ENCODE measurements around the gene EXOC4.

EXOC4 gene

DNA sequence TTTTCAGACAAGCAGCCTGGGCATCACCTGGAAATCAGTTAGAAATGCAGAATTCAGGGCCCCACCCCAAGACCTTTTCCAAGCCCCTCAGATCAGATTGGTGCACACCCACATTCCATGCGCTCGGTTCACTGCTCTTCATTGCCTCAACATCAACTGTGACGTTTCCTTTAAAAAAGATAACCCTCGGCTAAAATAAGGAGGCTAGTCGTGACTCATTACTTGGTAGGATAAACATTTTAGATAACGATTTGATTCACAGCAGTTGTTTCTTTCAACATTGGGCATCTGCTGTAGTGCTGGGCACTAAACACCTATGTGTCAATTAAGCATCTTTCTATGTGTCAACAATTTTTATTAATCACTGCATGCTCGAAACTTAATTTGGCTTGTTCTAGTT, 683.2 kb downstream of the EXOC4 start:
- H3K79me2 ChIP-seq (ENCODE audit: control insufficient read depth, low read length): no peaks in the 10 kb centered on the region
- no peaks in the 10 kb centered on the region for H3K4me1 ChIP-seq (ENCODE audit: control insufficient read depth, low read length)
- H3K4me2 ChIP-seq (ENCODE audit: low read length): no peak overlapping the region
- no peak overlapping the region for H3K27ac ChIP-seq (ENCODE audit: low read depth, low read length)
- no peaks in the 10 kb centered on the region for H3K9me2 ChIP-seq (replicated peaks; ENCODE audit: control insufficient read depth, low read length)
- no peaks in the 10 kb centered on the region for H3K27me3 ChIP-seq (ENCODE audit: control insufficient read depth, low read length)
- no peaks in the 10 kb centered on the region for H3K9me3 ChIP-seq (ENCODE audit: control insufficient read depth, insufficient read depth, low read length)
- no peaks in the 10 kb centered on the region for H3K36me3 ChIP-seq (ENCODE audit: control insufficient read depth, low read length)
- no peaks in the 10 kb centered on the region for H4K20me1 ChIP-seq (ENCODE audit: control insufficient read depth, insufficient read depth, low read depth, low read length)
- no peaks in the 10 kb centered on the region for H3F3A ChIP-seq (ENCODE audit: control insufficient read depth, insufficient read depth)
- no peak for TF ChIP-seq EZH2phosphoT487 (IDR thresholded peaks at IDR 0.05; ENCODE audit: borderline replicate concordance, low read length)
- TF ChIP-seq, protein P1, sequence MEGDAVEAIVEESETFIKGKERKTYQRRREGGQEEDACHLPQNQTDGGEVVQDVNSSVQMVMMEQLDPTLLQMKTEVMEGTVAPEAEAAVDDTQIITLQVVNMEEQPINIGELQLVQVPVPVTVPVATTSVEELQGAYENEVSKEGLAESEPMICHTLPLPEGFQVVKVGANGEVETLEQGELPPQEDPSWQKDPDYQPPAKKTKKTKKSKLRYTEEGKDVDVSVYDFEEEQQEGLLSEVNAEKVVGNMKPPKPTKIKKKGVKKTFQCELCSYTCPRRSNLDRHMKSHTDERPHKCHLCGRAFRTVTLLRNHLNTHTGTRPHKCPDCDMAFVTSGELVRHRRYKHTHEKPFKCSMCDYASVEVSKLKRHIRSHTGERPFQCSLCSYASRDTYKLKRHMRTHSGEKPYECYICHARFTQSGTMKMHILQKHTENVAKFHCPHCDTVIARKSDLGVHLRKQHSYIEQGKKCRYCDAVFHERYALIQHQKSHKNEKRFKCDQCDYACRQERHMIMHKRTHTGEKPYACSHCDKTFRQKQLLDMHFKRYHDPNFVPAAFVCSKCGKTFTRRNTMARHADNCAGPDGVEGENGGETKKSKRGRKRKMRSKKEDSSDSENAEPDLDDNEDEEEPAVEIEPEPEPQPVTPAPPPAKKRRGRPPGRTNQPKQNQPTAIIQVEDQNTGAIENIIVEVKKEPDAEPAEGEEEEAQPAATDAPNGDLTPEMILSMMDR (IDR thresholded peaks at IDR 0.05; ENCODE audit: low read depth, low read length, poor library complexity, severe bottlenecking): no peak
- H3K4me3 ChIP-seq (ENCODE audit: low read length): no peak overlapping the region

DNA sequence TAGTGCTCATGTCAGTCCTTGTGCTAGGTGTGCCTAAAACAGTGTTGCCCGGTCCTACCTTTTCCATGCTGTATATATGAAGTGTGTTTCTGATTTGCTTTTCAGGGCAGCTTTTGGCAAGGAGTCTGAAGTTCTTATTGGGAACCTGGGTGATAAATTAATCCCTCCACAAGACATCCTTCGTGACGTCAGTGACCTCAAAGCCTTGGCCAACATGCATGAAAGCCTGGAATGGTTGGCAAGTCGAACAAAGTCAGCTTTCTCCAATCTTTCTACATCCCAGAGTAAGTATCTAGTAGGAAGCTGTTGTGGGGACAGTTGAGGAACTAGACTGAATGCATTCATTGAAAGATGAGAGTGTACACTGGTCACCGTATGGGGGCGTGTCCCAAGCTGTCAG, 684.9 kb downstream of the EXOC4 start:
- Histone ChIP-seq H3F3A (ENCODE audit: control insufficient read depth, insufficient read depth) (no peaks in the 10 kb centered on the region), H3K27me3 (ENCODE audit: control insufficient read depth, low read length) (no peaks in the 10 kb centered on the region), H3K79me2 (ENCODE audit: control insufficient read depth, low read length) (no peaks in the 10 kb centered on the region), H3K36me3 (ENCODE audit: control insufficient read depth, low read length) (no peaks in the 10 kb centered on the region), H3K27ac (ENCODE audit: low read depth, low read length) (no peak overlapping the region), H3K9me3 (ENCODE audit: control insufficient read depth, insufficient read depth, low read length) (no peaks in the 10 kb centered on the region), H4K20me1 (ENCODE audit: control insufficient read depth, insufficient read depth, low read depth, low read length) (no peaks in the 10 kb centered on the region), H3K4me1 (ENCODE audit: control insufficient read depth, low read length) (no peaks in the 10 kb centered on the region), H3K9me2 (replicated peaks; ENCODE audit: control insufficient read depth, low read length) (no peaks in the 10 kb centered on the region), H3K4me3 (ENCODE audit: low read length) (no peak overlapping the region), H3K4me2 (ENCODE audit: low read length) (no peak overlapping the region)
- TF ChIP-seq, protein P1 (IDR thresholded peaks at IDR 0.05; ENCODE audit: low read depth, low read length, poor library complexity, severe bottlenecking): no peak
- TF ChIP-seq EZH2phosphoT487 (IDR thresholded peaks at IDR 0.05; ENCODE audit: borderline replicate concordance, low read length): no peak

DNA sequence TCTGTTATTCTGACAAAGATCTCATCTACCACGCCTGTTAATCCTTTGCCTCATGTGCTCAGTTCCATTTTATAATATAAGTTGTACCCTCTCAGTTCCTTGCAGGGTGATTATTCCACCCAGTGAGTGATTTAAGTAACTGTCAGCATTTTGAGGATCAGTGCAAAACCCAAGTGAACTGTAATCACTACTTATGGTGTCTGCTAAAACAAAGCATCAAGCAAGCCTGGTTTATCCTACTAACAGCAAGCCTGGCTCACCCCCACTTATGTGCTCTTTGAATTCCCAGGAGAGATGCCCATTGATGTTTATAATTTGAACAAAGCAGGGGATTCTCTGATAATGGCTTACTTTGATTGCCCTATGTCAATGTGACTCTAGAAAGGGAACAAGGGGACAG, 687.5 kb downstream of the EXOC4 start:
- Histone ChIP-seq H3F3A (ENCODE audit: control insufficient read depth, insufficient read depth) (no peaks in the 10 kb centered on the region), H3K4me3 (ENCODE audit: low read length) (no peak overlapping the region), H3K27ac (ENCODE audit: low read depth, low read length) (no peak overlapping the region), H3K9me3 (ENCODE audit: control insufficient read depth, insufficient read depth, low read length) (no peaks in the 10 kb centered on the region), H4K20me1 (ENCODE audit: control insufficient read depth, insufficient read depth, low read depth, low read length) (no peaks in the 10 kb centered on the region), H3K36me3 (ENCODE audit: control insufficient read depth, low read length) (no peaks in the 10 kb centered on the region), H3K4me1 (ENCODE audit: control insufficient read depth, low read length) (no peaks in the 10 kb centered on the region), H3K27me3 (ENCODE audit: control insufficient read depth, low read length) (no peaks in the 10 kb centered on the region), H3K9me2 (replicated peaks; ENCODE audit: control insufficient read depth, low read length) (no peaks in the 10 kb centered on the region), H3K79me2 (ENCODE audit: control insufficient read depth, low read length) (no peaks in the 10 kb centered on the region), H3K4me2 (ENCODE audit: low read length) (no peak overlapping the region)
- no peak for TF ChIP-seq EZH2phosphoT487 (IDR thresholded peaks at IDR 0.05; ENCODE audit: borderline replicate concordance, low read length)
- TF ChIP-seq, protein P1 (IDR thresholded peaks at IDR 0.05; ENCODE audit: low read depth, low read length, poor library complexity, severe bottlenecking): no peak

DNA sequence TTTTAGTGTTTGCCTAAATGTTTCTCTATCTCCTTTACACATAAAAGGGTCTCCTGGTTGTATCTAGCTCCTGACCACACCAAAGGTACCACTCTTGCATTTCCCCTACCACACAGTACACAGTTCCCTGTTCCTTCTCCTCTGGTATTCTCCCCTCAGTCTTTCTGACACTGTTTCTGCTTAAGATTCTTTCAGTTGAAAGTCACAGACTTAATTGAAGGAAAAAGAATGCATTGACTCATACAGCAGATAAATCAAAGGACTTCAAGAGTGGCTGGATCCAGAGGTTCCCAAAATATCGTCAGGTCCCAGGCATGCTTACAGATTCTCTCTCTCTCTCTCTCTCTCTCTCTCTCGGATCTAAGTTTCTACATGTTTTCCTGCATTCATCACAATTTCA, 688.6 kb downstream of the EXOC4 start:
- no peaks in the 10 kb centered on the region for H4K20me1 ChIP-seq (ENCODE audit: control insufficient read depth, insufficient read depth, low read depth, low read length)
- no peak overlapping the region for H3K4me3 ChIP-seq (ENCODE audit: low read length)
- H3K27ac ChIP-seq (ENCODE audit: low read depth, low read length): no peak overlapping the region
- H3K36me3 ChIP-seq (ENCODE audit: control insufficient read depth, low read length): no peaks in the 10 kb centered on the region
- H3K4me2 ChIP-seq (ENCODE audit: low read length): no peak overlapping the region
- H3K4me1 ChIP-seq (ENCODE audit: control insufficient read depth, low read length): no peaks in the 10 kb centered on the region
- no peaks in the 10 kb centered on the region for H3F3A ChIP-seq (ENCODE audit: control insufficient read depth, insufficient read depth)
- no peaks in the 10 kb centered on the region for H3K9me2 ChIP-seq (replicated peaks; ENCODE audit: control insufficient read depth, low read length)
- no peaks in the 10 kb centered on the region for H3K27me3 ChIP-seq (ENCODE audit: control insufficient read depth, low read length)
- TF ChIP-seq EZH2phosphoT487 (IDR thresholded peaks at IDR 0.05; ENCODE audit: borderline replicate concordance, low read length): no peak
- TF ChIP-seq, protein P1 (IDR thresholded peaks at IDR 0.05; ENCODE audit: low read depth, low read length, poor library complexity, severe bottlenecking): no peak
- H3K9me3 ChIP-seq (ENCODE audit: control insufficient read depth, insufficient read depth, low read length): no peaks in the 10 kb centered on the region
- H3K79me2 ChIP-seq (ENCODE audit: control insufficient read depth, low read length): no peaks in the 10 kb centered on the region

All from DOHH2 (cell line).